ENCODE results near the gene PIWIL4. TPM values are rescaled to one million over a fixed set of nuclear protein-coding genes. Genes with fewer than 3 reads are reported as not detected.

The PIWIL4 gene
- total and polyA plus RNA-seq, 2 of the 8 experiments (the other 6 are each of a cell fraction or from before 2014, with no cell fraction given) = 0.51 to 0.52 TPM

DNA sequence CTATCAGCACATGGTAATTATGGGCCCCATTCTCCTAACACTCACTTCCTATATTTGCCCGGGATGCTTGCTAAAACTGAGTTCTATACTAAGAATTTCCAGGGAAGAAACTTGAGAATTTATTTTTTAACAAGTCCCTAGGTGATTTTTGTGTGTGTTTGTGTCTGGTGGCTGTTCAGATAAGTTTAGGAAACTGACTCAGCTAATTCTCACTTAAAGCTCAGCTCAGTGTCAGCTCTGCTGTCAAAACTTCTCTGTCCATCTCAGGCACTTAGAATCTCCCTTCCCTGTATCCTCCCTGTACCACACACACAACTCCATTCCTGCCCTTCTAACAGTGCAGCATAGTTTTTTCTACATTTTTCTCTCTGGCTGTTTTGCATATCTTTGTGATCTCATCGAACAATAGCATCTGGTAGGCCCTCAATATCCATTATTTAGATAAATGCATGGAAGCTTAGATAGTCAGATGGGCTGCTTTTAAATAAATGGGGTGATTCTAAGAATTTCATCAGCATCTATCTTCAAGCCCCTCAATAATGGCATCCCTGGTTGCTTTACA, 69.3 kb downstream of the PIWIL4 start (continued):
- TF ChIP-seq SUZ12 (IDR thresholded peaks at IDR 0.05; ENCODE audit: low read length) (no peak), RXRA (IDR thresholded peaks at IDR 0.05; ENCODE audit: insufficient read depth, low read depth, low read length) (no peak), ZNF274 (IDR thresholded peaks at IDR 0.05; ENCODE audit: borderline replicate concordance, extremely low read depth, low read length) (no peak), EP300 (IDR thresholded peaks at IDR 0.05; ENCODE audit: borderline replicate concordance in 1 of 2, low read depth in 2 of 2, low read length in 2 of 2) (no peak), JUND (IDR thresholded peaks at IDR 0.05; ENCODE audit: low read length) (no peak)
